IMR-90 (cell line): Measurements from ENCODE around the gene PPP1R27. TPM values are rescaled to one million over a fixed set of nuclear protein-coding genes. Genes with fewer than 3 reads are reported as not detected.

Experiments
- ATAC-seq: fragments of 200-7000 bp; cut with Tn5 transposase; 2 replicates; pipeline ENCODE4 v1.9.1; 2020; ENCODE audit warnings: low read depth, mild to moderate bottlenecking, moderate library complexity
- BruUV-seq: library from RNA; stranded (reverse); fragments of 400-500 nt; replicated peaks from 2 replicates; lab custom pipeline; 2021; lab: Mats Ljungman, UMichigan
- CTCF ChIA-PET: fragments of 300-600 bp; formaldehyde crosslinking; extraction: SDS; loops from one replicate; lab custom pipeline; 2021; ENCODE audit warnings: antibody characterized with exemption; lab: Yijun Ruan, JAX
- POLR2A ChIA-PET: fragments of 300-600 bp; sonication (Branson Sonifier 250); formaldehyde crosslinking; loops from one replicate; lab custom pipeline; 2022; ENCODE audit warnings: antibody characterized with exemption; ENCODE audit not compliant: unreplicated experiment; lab: Charles Lee
- DNase-seq: peaks from one replicate; pipeline ENCODE4 v3.0.0; 2013
- H2AFZ ChIP-seq: replicated peaks from 2 replicates; pipeline ENCODE3; 2013; ENCODE audit warnings: low read length, mild to moderate bottlenecking; ENCODE audit not compliant: poor library complexity
- H2AK5ac ChIP-seq: 2 replicates; pipeline ENCODE4 v1.6.1; 2013; ENCODE audit warnings: low read depth, low read length, inconsistent platforms
- H2AK9ac ChIP-seq: replicated peaks from 2 replicates; pipeline ENCODE3; 2013; ENCODE audit warnings: mild to moderate bottlenecking, low read depth, low read length, moderate library complexity; ENCODE audit not compliant: poor library complexity
- H2BK120ac ChIP-seq: 2 replicates; pipeline ENCODE4 v1.6.1; 2013; ENCODE audit warnings: low read depth, low read length, inconsistent platforms
- H2BK15ac ChIP-seq: 3 replicates; pipeline ENCODE4 v1.6.1; 2013; ENCODE audit warnings: low read depth, low read length, inconsistent platforms
- H2BK20ac ChIP-seq: 2 replicates; pipeline ENCODE4 v1.6.1; 2013; ENCODE audit warnings: low read depth, mild to moderate bottlenecking, inconsistent platforms, low read length, moderate library complexity
- H2BK5ac ChIP-seq: 2 replicates; pipeline ENCODE4 v1.6.1; 2013; ENCODE audit warnings: mild to moderate bottlenecking, low read depth, low read length, inconsistent platforms; ENCODE audit not compliant: poor library complexity, severe bottlenecking
- H3K14ac ChIP-seq: replicated peaks from 2 replicates; pipeline ENCODE4 v1.6.1; 2013; ENCODE audit warnings: low read depth, low read length, inconsistent platforms
- H3K18ac ChIP-seq: 2 replicates; pipeline ENCODE4 v1.6.1; 2013; ENCODE audit warnings: low read depth, low read length, control low read depth
- H3K23ac ChIP-seq: 2 replicates; pipeline ENCODE4 v1.6.1; 2013; ENCODE audit warnings: low read depth, low read length, inconsistent platforms
- H3K27ac ChIP-seq: 2 replicates; pipeline ENCODE4 v1.5.1; 2013; ENCODE audit warnings: mild to moderate bottlenecking, control low read depth, low read length; ENCODE audit not compliant: insufficient read depth
- H3K27me3 ChIP-seq: 2 replicates; pipeline ENCODE4 v1.6.1; 2013; ENCODE audit warnings: low read length; ENCODE audit not compliant: control insufficient read depth, insufficient read depth
- H3K36me3 ChIP-seq: 2 replicates; pipeline ENCODE4 v1.6.1; 2013; ENCODE audit warnings: low read length, mixed read lengths; ENCODE audit not compliant: control insufficient read depth, insufficient read depth
- H3K4ac ChIP-seq: 2 replicates; pipeline ENCODE4 v1.6.1; 2013; ENCODE audit warnings: low read depth, low read length, inconsistent platforms
- H3K4me1 ChIP-seq: 2 replicates; pipeline ENCODE4 v1.6.1; 2013; ENCODE audit warnings: low read length, mixed read lengths; ENCODE audit not compliant: control insufficient read depth, insufficient read depth
- H3K4me2 ChIP-seq: 2 replicates; pipeline ENCODE4 v1.6.1; 2013; ENCODE audit warnings: low read depth, mild to moderate bottlenecking, control low read depth, low read length, moderate library complexity
- H3K4me3 ChIP-seq: 2 replicates; pipeline ENCODE4 v1.5.1; 2013; ENCODE audit warnings: low read depth, mild to moderate bottlenecking, control low read depth, low read length, moderate library complexity; ENCODE audit not compliant: insufficient read depth
- H3K56ac ChIP-seq: 2 replicates; pipeline ENCODE4 v1.6.1; 2013; ENCODE audit warnings: low read length, inconsistent platforms; ENCODE audit not compliant: insufficient read depth; ENCODE audit errors: extremely low read depth
- H3K79me1 ChIP-seq, 2 experiments: 2 replicates each; pipeline ENCODE4 v1.6.1; 2013; ENCODE audit warnings: low read length in 2 of 2, inconsistent platforms in 1 of 2, low read depth in 1 of 2
- H3K9ac ChIP-seq: 2 replicates; pipeline ENCODE4 v1.6.1; 2013; ENCODE audit warnings: low read depth, low read length, control low read depth
- H3K9me1 ChIP-seq: 2 replicates; pipeline ENCODE4 v1.6.1; 2013; ENCODE audit warnings: low read length, inconsistent platforms; ENCODE audit not compliant: insufficient read depth
- H3K9me3 ChIP-seq: 2 replicates; pipeline ENCODE4 v1.6.1; 2013; ENCODE audit warnings: low read length; ENCODE audit not compliant: control insufficient read depth, insufficient read depth
- H4K20me1 ChIP-seq: 2 replicates; pipeline ENCODE4 v1.6.1; 2013; ENCODE audit warnings: low read length, inconsistent platforms; ENCODE audit not compliant: insufficient read depth
- H4K5ac ChIP-seq: 2 replicates; pipeline ENCODE4 v1.6.1; 2013; ENCODE audit warnings: mild to moderate bottlenecking, low read depth, low read length, control low read depth
- H4K8ac ChIP-seq, 2 experiments: 2 replicates each; pipeline ENCODE4 v1.6.1; 2013; ENCODE audit warnings: low read depth in 2 of 2, low read length in 2 of 2, control low read depth in 1 of 2, inconsistent platforms in 1 of 2
- H4K91ac ChIP-seq: 2 replicates; pipeline ENCODE4 v1.6.1; 2013; ENCODE audit warnings: low read depth, low read length, inconsistent platforms; ENCODE audit not compliant: insufficient read depth
- BHLHE40 ChIP-seq: fragments of 150-350 bp; IDR thresholded peaks from 2 replicates; pipeline ENCODE4 v1.6.1; 2016; ENCODE audit warnings: mild to moderate bottlenecking, low read depth, low read length
- CEBPB ChIP-seq: IDR thresholded peaks from 2 replicates; pipeline ENCODE4 v1.6.1; 2012; ENCODE audit warnings: low read depth, low read length, improper control_type of control experiment
- CHD1 ChIP-seq: IDR thresholded peaks from 2 replicates; pipeline ENCODE4 v1.6.1; 2012; ENCODE audit warnings: low read depth, low read length, improper control_type of control experiment
- MAFK ChIP-seq: IDR thresholded peaks from 2 replicates; pipeline ENCODE4 v1.6.1; 2012; ENCODE audit warnings: low read depth, low read length, improper control_type of control experiment
- MAZ ChIP-seq: IDR thresholded peaks from 2 replicates; pipeline ENCODE4 v1.6.1; 2012; ENCODE audit warnings: low read depth, mild to moderate bottlenecking, low read length, improper control_type of control experiment, moderate library complexity, borderline replicate concordance
- MXI1 ChIP-seq: IDR thresholded peaks from 2 replicates; pipeline ENCODE4 v1.6.1; 2012; ENCODE audit warnings: low read depth, mild to moderate bottlenecking, low read length, moderate library complexity, borderline replicate concordance
- RAD21 ChIP-seq: IDR thresholded peaks from 2 replicates; pipeline ENCODE4 v1.6.1; 2012; ENCODE audit warnings: low read length, improper control_type of control experiment
- RCOR1 ChIP-seq: IDR thresholded peaks from 2 replicates; pipeline ENCODE4 v1.6.1; 2012; ENCODE audit warnings: mild to moderate bottlenecking, low read length, improper control_type of control experiment; ENCODE audit not compliant: insufficient replicate concordance
- RFX5 ChIP-seq: IDR thresholded peaks from 2 replicates; pipeline ENCODE4 v1.8.0; 2012; ENCODE audit warnings: low read depth, mild to moderate bottlenecking, low read length, moderate library complexity
- SMC3 ChIP-seq: fragments of 150-350 bp; IDR thresholded peaks from 2 replicates; pipeline ENCODE4 v1.6.1; 2016; ENCODE audit warnings: low read depth, mild to moderate bottlenecking, antibody characterized with exemption, low read length, moderate library complexity
- WGBS, 2 experiments: methylation state at CpG; one replicate each; pipeline versions ENCODE4 v1.1.5 to v1.1.7; 2013; ENCODE audit warnings: missing lambda C conversion rate in 2 of 2; ENCODE audit not compliant: insufficient read length in 1 of 2; ENCODE audit errors: extremely low coverage in 2 of 2; 5-methylcytosine and 5-hydroxymethylcytosine counted together
- dilution Hi-C: fragments of 300-500 bp; cut with HindIII; formaldehyde crosslinking; loops from one replicate; pipeline ENCODE4 v1.14.3; 2018; ENCODE audit warnings: low sequenced_read_pairs; ENCODE audit not compliant: unreplicated experiment
- in situ Hi-C: fragments of 300-500 bp; cut with MboI; formaldehyde crosslinking; loops from 3 replicates; pipeline ENCODE4 v1.14.3; 2019; ENCODE audit warnings: low sequenced_read_pairs, inconsistent platforms, mixed read lengths
- intact Hi-C: fragments of 100-400 bp; cut with micrococcal nuclease; formaldehyde crosslinking; loops from 2 replicates; pipeline ENCODE4 v1.10.0; 2022
- polyA plus RNA-seq, 3 experiments: library from polyadenylated mRNA; depleted of rRNA; stranded (reverse); fragments of >200 nt; gene quantifications; 2 replicates each; pipeline ENCODE4 v1.2.3, GENCODE V29; 2012; ENCODE audit warnings: low replicate concordance in 1 of 3
- total RNA-seq: library from RNA; depleted of rRNA; stranded (reverse); fragments of >200 nt; gene quantifications from 2 replicates; pipeline ENCODE4 v1.2.3, GENCODE V29; 2012
- TF ChIP-seq, protein P1 (sequence below): fragments of 150-350 bp; IDR thresholded peaks from 2 replicates; pipeline ENCODE4 v1.6.1; 2017; ENCODE audit warnings: mild to moderate bottlenecking, antibody characterized with exemption, low read length, low read depth
- TF ChIP-seq, protein P2 (sequence below): fragments of 150-350 bp; IDR thresholded peaks from 2 replicates; pipeline ENCODE4 v1.6.1; 2016; ENCODE audit warnings: low read depth, mild to moderate bottlenecking, low read length, moderate library complexity, borderline replicate concordance
- TF ChIP-seq, protein P3 (sequence below): conservative IDR thresholded peaks from 2 replicates; pipeline ENCODE4 v1.5.1; 2012; ENCODE audit warnings: mild to moderate bottlenecking, low read depth, low read length, improper control_type of control experiment

Gene PPP1R27
- total and polyA plus RNA-seq, 2 of the 4 experiments (the other 2 are of a cell fraction) = 0.21 TPM; not detected in 1

DNA sequence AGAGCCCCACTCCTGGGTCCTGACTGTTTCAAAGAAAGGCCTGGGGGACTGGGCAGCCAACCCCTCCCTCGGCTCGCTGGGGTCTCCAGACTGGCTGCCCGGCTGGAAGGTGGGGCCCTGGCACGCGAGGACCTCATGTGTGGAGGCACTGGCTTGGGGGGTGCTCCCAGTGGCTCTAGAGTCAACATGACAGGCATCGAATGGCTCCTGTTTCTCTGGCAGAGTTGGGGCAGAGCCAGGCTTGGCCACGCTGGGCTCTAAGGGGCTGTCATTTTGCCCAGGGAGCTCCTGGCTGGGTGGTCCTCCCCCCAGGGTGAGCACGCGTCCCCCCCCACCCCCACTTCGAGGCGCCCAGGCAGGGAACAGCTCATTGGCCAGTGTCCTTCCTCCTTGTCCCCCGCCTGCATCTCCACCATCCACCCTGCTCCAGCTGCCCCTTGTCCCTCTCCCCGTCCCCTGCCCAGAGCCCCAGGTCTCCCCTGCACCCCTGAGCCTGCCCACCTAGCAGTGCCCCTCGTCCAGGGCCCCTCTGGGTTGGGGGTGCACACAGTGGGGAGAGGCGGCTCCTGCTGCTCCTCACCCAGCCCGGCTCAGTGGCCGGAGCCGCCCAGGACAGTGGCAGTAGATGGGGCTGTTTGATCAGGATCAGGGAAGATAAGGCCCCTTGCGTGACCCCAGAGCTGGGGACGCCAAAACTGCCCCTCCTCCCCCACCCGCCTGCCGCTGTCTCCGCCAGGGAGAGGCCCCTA, 28.2 kb downstream of the PPP1R27 start:
- H2BK20ac ChIP-seq = no peak overlapping the region
- H2BK5ac ChIP-seq = no peak overlapping the region
- H3K18ac ChIP-seq = no peak overlapping the region
- no peak overlapping the region for H3K23ac ChIP-seq
- no peak overlapping the region for H2BK15ac ChIP-seq
- ChIA-PET CTCF (no interaction called here), POLR2A (no interaction called here)
- H4K8ac ChIP-seq = no peak overlapping the region
- H3K14ac ChIP-seq = no peak overlapping the region
- H2AK9ac ChIP-seq = no peak overlapping the region
- ATAC-seq = no peak; the same call in 1 of the 2 replicates
- no peak overlapping the region for H2AK5ac ChIP-seq
- no peaks in the 10 kb centered on the region for H3K9me1 ChIP-seq
- no peak overlapping the region for H2AFZ ChIP-seq
- no peaks in the 10 kb centered on the region for H3K36me3 ChIP-seq
- H3K4ac ChIP-seq = no peak overlapping the region
- no peak overlapping the region for H3K27ac ChIP-seq
- 12% methylated on average over 8 of the region's 23 CpGs; no CpG with 5 or more reads in 1 of the 2 experiments for WGBS, 2 experiments
- DNase-seq = no peak
- intact Hi-C loops (no loop called here), dilution Hi-C loops (no loop called here), in situ Hi-C loops (no loop called here)
- no peak overlapping the region for H3K4me2 ChIP-seq
- no peaks in the 10 kb centered on the region for H3K4me1 ChIP-seq
- no TSS peak for BruUV-seq
- H3K9ac ChIP-seq = no peak overlapping the region
- H4K5ac ChIP-seq = no peak overlapping the region
- H3K56ac ChIP-seq = no peak overlapping the region
- no peak for TF ChIP-seq SMC3
- no peak for TF ChIP-seq CEBPB
- TF ChIP-seq, protein P1, sequence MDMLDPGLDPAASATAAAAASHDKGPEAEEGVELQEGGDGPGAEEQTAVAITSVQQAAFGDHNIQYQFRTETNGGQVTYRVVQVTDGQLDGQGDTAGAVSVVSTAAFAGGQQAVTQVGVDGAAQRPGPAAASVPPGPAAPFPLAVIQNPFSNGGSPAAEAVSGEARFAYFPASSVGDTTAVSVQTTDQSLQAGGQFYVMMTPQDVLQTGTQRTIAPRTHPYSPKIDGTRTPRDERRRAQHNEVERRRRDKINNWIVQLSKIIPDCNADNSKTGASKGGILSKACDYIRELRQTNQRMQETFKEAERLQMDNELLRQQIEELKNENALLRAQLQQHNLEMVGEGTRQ = no peak
- no peak for TF ChIP-seq RAD21
- no peak for TF ChIP-seq BHLHE40
- TF ChIP-seq RFX5 = no peak
- TF ChIP-seq CHD1 = no peak
- TF ChIP-seq MAFK = no peak
- TF ChIP-seq, protein P2, sequence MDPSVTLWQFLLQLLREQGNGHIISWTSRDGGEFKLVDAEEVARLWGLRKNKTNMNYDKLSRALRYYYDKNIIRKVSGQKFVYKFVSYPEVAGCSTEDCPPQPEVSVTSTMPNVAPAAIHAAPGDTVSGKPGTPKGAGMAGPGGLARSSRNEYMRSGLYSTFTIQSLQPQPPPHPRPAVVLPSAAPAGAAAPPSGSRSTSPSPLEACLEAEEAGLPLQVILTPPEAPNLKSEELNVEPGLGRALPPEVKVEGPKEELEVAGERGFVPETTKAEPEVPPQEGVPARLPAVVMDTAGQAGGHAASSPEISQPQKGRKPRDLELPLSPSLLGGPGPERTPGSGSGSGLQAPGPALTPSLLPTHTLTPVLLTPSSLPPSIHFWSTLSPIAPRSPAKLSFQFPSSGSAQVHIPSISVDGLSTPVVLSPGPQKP = no peak
- no peak for TF ChIP-seq MXI1
- TF ChIP-seq, protein P3, sequence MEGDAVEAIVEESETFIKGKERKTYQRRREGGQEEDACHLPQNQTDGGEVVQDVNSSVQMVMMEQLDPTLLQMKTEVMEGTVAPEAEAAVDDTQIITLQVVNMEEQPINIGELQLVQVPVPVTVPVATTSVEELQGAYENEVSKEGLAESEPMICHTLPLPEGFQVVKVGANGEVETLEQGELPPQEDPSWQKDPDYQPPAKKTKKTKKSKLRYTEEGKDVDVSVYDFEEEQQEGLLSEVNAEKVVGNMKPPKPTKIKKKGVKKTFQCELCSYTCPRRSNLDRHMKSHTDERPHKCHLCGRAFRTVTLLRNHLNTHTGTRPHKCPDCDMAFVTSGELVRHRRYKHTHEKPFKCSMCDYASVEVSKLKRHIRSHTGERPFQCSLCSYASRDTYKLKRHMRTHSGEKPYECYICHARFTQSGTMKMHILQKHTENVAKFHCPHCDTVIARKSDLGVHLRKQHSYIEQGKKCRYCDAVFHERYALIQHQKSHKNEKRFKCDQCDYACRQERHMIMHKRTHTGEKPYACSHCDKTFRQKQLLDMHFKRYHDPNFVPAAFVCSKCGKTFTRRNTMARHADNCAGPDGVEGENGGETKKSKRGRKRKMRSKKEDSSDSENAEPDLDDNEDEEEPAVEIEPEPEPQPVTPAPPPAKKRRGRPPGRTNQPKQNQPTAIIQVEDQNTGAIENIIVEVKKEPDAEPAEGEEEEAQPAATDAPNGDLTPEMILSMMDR = no peak
- no peak for TF ChIP-seq MAZ
- TF ChIP-seq RCOR1 = no peak
- no peak overlapping the region for H3K4me3 ChIP-seq
- H3K79me1 ChIP-seq = no peaks in the 10 kb centered on the region
- no peak overlapping the region for H4K91ac ChIP-seq
- H2BK120ac ChIP-seq = no peak overlapping the region
- H4K20me1 ChIP-seq = no peaks in the 10 kb centered on the region
- H3K9me3 ChIP-seq = peaks cover 3% of the 10 kb centered on the region; the same call in 1 of the 2 replicates
- peaks cover 78% of the 10 kb centered on the region for H3K27me3 ChIP-seq
